IMR-90 (cell line): ENCODE data around the gene MRPL34. TPM values are rescaled to one million over a fixed set of nuclear protein-coding genes. Genes with fewer than 3 reads are reported as not detected.

Experiments used
- ATAC-seq: fragments of 200-7000 bp; cut with Tn5 transposase; 2 replicates; pipeline ENCODE4 v1.9.1; 2020; ENCODE audit warnings: low read depth, mild to moderate bottlenecking, moderate library complexity
- BruUV-seq: library from RNA; stranded (reverse); fragments of 400-500 nt; replicated peaks from 2 replicates; lab custom pipeline; 2021; lab: Mats Ljungman, UMichigan
- CTCF ChIA-PET: fragments of 300-600 bp; formaldehyde crosslinking; extraction: SDS; loops from one replicate; lab custom pipeline; 2021; ENCODE audit warnings: antibody characterized with exemption; lab: Yijun Ruan, JAX
- POLR2A ChIA-PET: fragments of 300-600 bp; sonication (Branson Sonifier 250); formaldehyde crosslinking; loops from one replicate; lab custom pipeline; 2022; ENCODE audit warnings: antibody characterized with exemption; ENCODE audit not compliant: unreplicated experiment; lab: Charles Lee
- DNase-seq: peaks from one replicate; pipeline ENCODE4 v3.0.0; 2013
- H2AFZ ChIP-seq: replicated peaks from 2 replicates; pipeline ENCODE3; 2013; ENCODE audit warnings: low read length, mild to moderate bottlenecking; ENCODE audit not compliant: poor library complexity
- H2AK5ac ChIP-seq: 2 replicates; pipeline ENCODE4 v1.6.1; 2013; ENCODE audit warnings: low read depth, low read length, inconsistent platforms
- H2AK9ac ChIP-seq: replicated peaks from 2 replicates; pipeline ENCODE3; 2013; ENCODE audit warnings: mild to moderate bottlenecking, low read depth, low read length, moderate library complexity; ENCODE audit not compliant: poor library complexity
- H2BK120ac ChIP-seq: 2 replicates; pipeline ENCODE4 v1.6.1; 2013; ENCODE audit warnings: low read depth, low read length, inconsistent platforms
- H2BK15ac ChIP-seq: 3 replicates; pipeline ENCODE4 v1.6.1; 2013; ENCODE audit warnings: low read depth, low read length, inconsistent platforms
- H2BK20ac ChIP-seq: 2 replicates; pipeline ENCODE4 v1.6.1; 2013; ENCODE audit warnings: low read depth, mild to moderate bottlenecking, inconsistent platforms, low read length, moderate library complexity
- H2BK5ac ChIP-seq: 2 replicates; pipeline ENCODE4 v1.6.1; 2013; ENCODE audit warnings: mild to moderate bottlenecking, low read depth, low read length, inconsistent platforms; ENCODE audit not compliant: poor library complexity, severe bottlenecking
- H3K14ac ChIP-seq: replicated peaks from 2 replicates; pipeline ENCODE4 v1.6.1; 2013; ENCODE audit warnings: low read depth, low read length, inconsistent platforms
- H3K18ac ChIP-seq: 2 replicates; pipeline ENCODE4 v1.6.1; 2013; ENCODE audit warnings: low read depth, low read length, control low read depth
- H3K23ac ChIP-seq: 2 replicates; pipeline ENCODE4 v1.6.1; 2013; ENCODE audit warnings: low read depth, low read length, inconsistent platforms
- H3K27ac ChIP-seq: 2 replicates; pipeline ENCODE4 v1.5.1; 2013; ENCODE audit warnings: mild to moderate bottlenecking, control low read depth, low read length; ENCODE audit not compliant: insufficient read depth
- H3K27me3 ChIP-seq: 2 replicates; pipeline ENCODE4 v1.6.1; 2013; ENCODE audit warnings: low read length; ENCODE audit not compliant: control insufficient read depth, insufficient read depth
- H3K36me3 ChIP-seq: 2 replicates; pipeline ENCODE4 v1.6.1; 2013; ENCODE audit warnings: low read length, mixed read lengths; ENCODE audit not compliant: control insufficient read depth, insufficient read depth
- H3K4ac ChIP-seq: 2 replicates; pipeline ENCODE4 v1.6.1; 2013; ENCODE audit warnings: low read depth, low read length, inconsistent platforms
- H3K4me1 ChIP-seq: 2 replicates; pipeline ENCODE4 v1.6.1; 2013; ENCODE audit warnings: low read length, mixed read lengths; ENCODE audit not compliant: control insufficient read depth, insufficient read depth
- H3K4me2 ChIP-seq: 2 replicates; pipeline ENCODE4 v1.6.1; 2013; ENCODE audit warnings: low read depth, mild to moderate bottlenecking, control low read depth, low read length, moderate library complexity
- H3K4me3 ChIP-seq: 2 replicates; pipeline ENCODE4 v1.5.1; 2013; ENCODE audit warnings: low read depth, mild to moderate bottlenecking, control low read depth, low read length, moderate library complexity; ENCODE audit not compliant: insufficient read depth
- H3K56ac ChIP-seq: 2 replicates; pipeline ENCODE4 v1.6.1; 2013; ENCODE audit warnings: low read length, inconsistent platforms; ENCODE audit not compliant: insufficient read depth; ENCODE audit errors: extremely low read depth
- H3K79me1 ChIP-seq, 2 experiments: 2 replicates each; pipeline ENCODE4 v1.6.1; 2013; ENCODE audit warnings: low read length in 2 of 2, inconsistent platforms in 1 of 2, low read depth in 1 of 2
- H3K9ac ChIP-seq: 2 replicates; pipeline ENCODE4 v1.6.1; 2013; ENCODE audit warnings: low read depth, low read length, control low read depth
- H3K9me1 ChIP-seq: 2 replicates; pipeline ENCODE4 v1.6.1; 2013; ENCODE audit warnings: low read length, inconsistent platforms; ENCODE audit not compliant: insufficient read depth
- H3K9me3 ChIP-seq: 2 replicates; pipeline ENCODE4 v1.6.1; 2013; ENCODE audit warnings: low read length; ENCODE audit not compliant: control insufficient read depth, insufficient read depth
- H4K20me1 ChIP-seq: 2 replicates; pipeline ENCODE4 v1.6.1; 2013; ENCODE audit warnings: low read length, inconsistent platforms; ENCODE audit not compliant: insufficient read depth
- H4K5ac ChIP-seq: 2 replicates; pipeline ENCODE4 v1.6.1; 2013; ENCODE audit warnings: mild to moderate bottlenecking, low read depth, low read length, control low read depth
- H4K8ac ChIP-seq, 2 experiments: 2 replicates each; pipeline ENCODE4 v1.6.1; 2013; ENCODE audit warnings: low read depth in 2 of 2, low read length in 2 of 2, control low read depth in 1 of 2, inconsistent platforms in 1 of 2
- H4K91ac ChIP-seq: 2 replicates; pipeline ENCODE4 v1.6.1; 2013; ENCODE audit warnings: low read depth, low read length, inconsistent platforms; ENCODE audit not compliant: insufficient read depth
- BHLHE40 ChIP-seq: fragments of 150-350 bp; IDR thresholded peaks from 2 replicates; pipeline ENCODE4 v1.6.1; 2016; ENCODE audit warnings: mild to moderate bottlenecking, low read depth, low read length
- CEBPB ChIP-seq: IDR thresholded peaks from 2 replicates; pipeline ENCODE4 v1.6.1; 2012; ENCODE audit warnings: low read depth, low read length, improper control_type of control experiment
- CHD1 ChIP-seq: IDR thresholded peaks from 2 replicates; pipeline ENCODE4 v1.6.1; 2012; ENCODE audit warnings: low read depth, low read length, improper control_type of control experiment
- ELK1 ChIP-seq: fragments of 150-350 bp; IDR thresholded peaks from 2 replicates; pipeline ENCODE4 v1.6.1; 2016; ENCODE audit warnings: low read depth, mild to moderate bottlenecking, low read length, moderate library complexity, borderline replicate concordance
- MAFK ChIP-seq: IDR thresholded peaks from 2 replicates; pipeline ENCODE4 v1.6.1; 2012; ENCODE audit warnings: low read depth, low read length, improper control_type of control experiment
- MAZ ChIP-seq: IDR thresholded peaks from 2 replicates; pipeline ENCODE4 v1.6.1; 2012; ENCODE audit warnings: low read depth, mild to moderate bottlenecking, low read length, improper control_type of control experiment, moderate library complexity, borderline replicate concordance
- MXI1 ChIP-seq: IDR thresholded peaks from 2 replicates; pipeline ENCODE4 v1.6.1; 2012; ENCODE audit warnings: low read depth, mild to moderate bottlenecking, low read length, moderate library complexity, borderline replicate concordance
- NFE2L2 ChIP-seq: fragments of 150-350 bp; IDR thresholded peaks from 2 replicates; pipeline ENCODE4 v1.6.1; 2016; ENCODE audit warnings: low read depth, mild to moderate bottlenecking, low read length
- POLR2A ChIP-seq: IDR thresholded peaks from 2 replicates; pipeline ENCODE4 v1.6.1; 2012; ENCODE audit warnings: mild to moderate bottlenecking, low read depth, low read length
- RAD21 ChIP-seq: IDR thresholded peaks from 2 replicates; pipeline ENCODE4 v1.6.1; 2012; ENCODE audit warnings: low read length, improper control_type of control experiment
- RFX5 ChIP-seq: IDR thresholded peaks from 2 replicates; pipeline ENCODE4 v1.8.0; 2012; ENCODE audit warnings: low read depth, mild to moderate bottlenecking, low read length, moderate library complexity
- SMC3 ChIP-seq: fragments of 150-350 bp; IDR thresholded peaks from 2 replicates; pipeline ENCODE4 v1.6.1; 2016; ENCODE audit warnings: low read depth, mild to moderate bottlenecking, antibody characterized with exemption, low read length, moderate library complexity
- WGBS, 2 experiments: methylation state at CpG; one replicate each; pipeline versions ENCODE4 v1.1.5 to v1.1.7; 2013; ENCODE audit warnings: missing lambda C conversion rate in 2 of 2; ENCODE audit not compliant: insufficient read length in 1 of 2; ENCODE audit errors: extremely low coverage in 2 of 2; 5-methylcytosine and 5-hydroxymethylcytosine counted together
- dilution Hi-C: fragments of 300-500 bp; cut with HindIII; formaldehyde crosslinking; loops from one replicate; pipeline ENCODE4 v1.14.3; 2018; ENCODE audit warnings: low sequenced_read_pairs; ENCODE audit not compliant: unreplicated experiment
- in situ Hi-C: fragments of 300-500 bp; cut with MboI; formaldehyde crosslinking; loops from 3 replicates; pipeline ENCODE4 v1.14.3; 2019; ENCODE audit warnings: low sequenced_read_pairs, inconsistent platforms, mixed read lengths
- intact Hi-C: fragments of 100-400 bp; cut with micrococcal nuclease; formaldehyde crosslinking; loops from 2 replicates; pipeline ENCODE4 v1.10.0; 2022
- polyA plus RNA-seq, 3 experiments: library from polyadenylated mRNA; depleted of rRNA; stranded (reverse); fragments of >200 nt; gene quantifications; 2 replicates each; pipeline ENCODE4 v1.2.3, GENCODE V29; 2012; ENCODE audit warnings: low replicate concordance in 1 of 3
- total RNA-seq: library from RNA; depleted of rRNA; stranded (reverse); fragments of >200 nt; gene quantifications from 2 replicates; pipeline ENCODE4 v1.2.3, GENCODE V29; 2012
- TF ChIP-seq, protein P1 (sequence below): fragments of 150-350 bp; IDR thresholded peaks from 2 replicates; pipeline ENCODE4 v1.6.1; 2017; ENCODE audit warnings: mild to moderate bottlenecking, antibody characterized with exemption, low read length, low read depth
- TF ChIP-seq, protein P2 (sequence below): conservative IDR thresholded peaks from 2 replicates; pipeline ENCODE4 v1.5.1; 2012; ENCODE audit warnings: mild to moderate bottlenecking, low read depth, low read length, improper control_type of control experiment

The MRPL34 gene
- total and polyA plus RNA-seq, 2 of the 4 experiments (the other 2 are of a cell fraction) = 7.3 to 37.0 TPM

GRCh38 chr19:17332677-17333581 lies 27.3 kb downstream of the MRPL34 start:
- Histone ChIP-seq H3K4me3 (no peak overlapping the region), H2BK15ac (no peak overlapping the region), H3K14ac (no peak overlapping the region), H3K36me3 (peaks cover 3% of the 10 kb centered on the region; the same call in 1 of the 2 replicates), H3K23ac (no peak overlapping the region), H2AK9ac (peak overlapping the region; percentile 51), H2AFZ (no peak overlapping the region), H3K9me1 (peaks cover 5% of the 10 kb centered on the region), H2BK5ac (no peak overlapping the region), H3K79me1 (peaks cover 5 to 34% of the 10 kb centered on the region in 2 experiments; a peak in 3 of 4 replicates), H3K27me3 (no peaks in the 10 kb centered on the region), H3K9me3 (no peaks in the 10 kb centered on the region), H3K9ac (no peak overlapping the region), H2BK20ac (no peak overlapping the region), H3K18ac (no peak overlapping the region), H4K5ac (no peak overlapping the region), H4K8ac (no peak overlapping the region; a peak in 1 of 4 replicates), H4K20me1 (no peaks in the 10 kb centered on the region), H3K4ac (no peak overlapping the region; the same call in 1 of the 2 replicates), H4K91ac (no peak overlapping the region), H3K4me2 (no peak overlapping the region), H2AK5ac (peak overlapping the region; percentile 43; the same call in 1 of the 2 replicates), H3K4me1 (0 out of 2 replicates have a peak, but pooled peaks cover 4% of the 10 kb centered on the region), H2BK120ac (no peak overlapping the region), H3K27ac (no peak overlapping the region), H3K56ac (no peak overlapping the region)
- ChIA-PET CTCF (no interaction called here), POLR2A (no interaction called here)
- in situ Hi-C loops (no loop called here), dilution Hi-C loops (no loop called here), intact Hi-C loops (no loop called here)
- ATAC-seq (no peak), DNase-seq (peak; percentile 39)
- no TSS peak for BruUV-seq
- WGBS, 2 experiments = 97% methylated on average over 22 of the region's 45 CpGs; no CpG with 5 or more reads in 1 of the 2 experiments
- no peak for TF ChIP-seq ELK1
- TF ChIP-seq RFX5 = no peak
- no peak for TF ChIP-seq MAFK
- no peak for TF ChIP-seq POLR2A
- TF ChIP-seq RAD21 = no peak
- TF ChIP-seq, protein P1, sequence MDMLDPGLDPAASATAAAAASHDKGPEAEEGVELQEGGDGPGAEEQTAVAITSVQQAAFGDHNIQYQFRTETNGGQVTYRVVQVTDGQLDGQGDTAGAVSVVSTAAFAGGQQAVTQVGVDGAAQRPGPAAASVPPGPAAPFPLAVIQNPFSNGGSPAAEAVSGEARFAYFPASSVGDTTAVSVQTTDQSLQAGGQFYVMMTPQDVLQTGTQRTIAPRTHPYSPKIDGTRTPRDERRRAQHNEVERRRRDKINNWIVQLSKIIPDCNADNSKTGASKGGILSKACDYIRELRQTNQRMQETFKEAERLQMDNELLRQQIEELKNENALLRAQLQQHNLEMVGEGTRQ = no peak
- TF ChIP-seq BHLHE40 = no peak
- no peak for TF ChIP-seq MAZ
- no peak for TF ChIP-seq NFE2L2
- no peak for TF ChIP-seq SMC3
- TF ChIP-seq, protein P2, sequence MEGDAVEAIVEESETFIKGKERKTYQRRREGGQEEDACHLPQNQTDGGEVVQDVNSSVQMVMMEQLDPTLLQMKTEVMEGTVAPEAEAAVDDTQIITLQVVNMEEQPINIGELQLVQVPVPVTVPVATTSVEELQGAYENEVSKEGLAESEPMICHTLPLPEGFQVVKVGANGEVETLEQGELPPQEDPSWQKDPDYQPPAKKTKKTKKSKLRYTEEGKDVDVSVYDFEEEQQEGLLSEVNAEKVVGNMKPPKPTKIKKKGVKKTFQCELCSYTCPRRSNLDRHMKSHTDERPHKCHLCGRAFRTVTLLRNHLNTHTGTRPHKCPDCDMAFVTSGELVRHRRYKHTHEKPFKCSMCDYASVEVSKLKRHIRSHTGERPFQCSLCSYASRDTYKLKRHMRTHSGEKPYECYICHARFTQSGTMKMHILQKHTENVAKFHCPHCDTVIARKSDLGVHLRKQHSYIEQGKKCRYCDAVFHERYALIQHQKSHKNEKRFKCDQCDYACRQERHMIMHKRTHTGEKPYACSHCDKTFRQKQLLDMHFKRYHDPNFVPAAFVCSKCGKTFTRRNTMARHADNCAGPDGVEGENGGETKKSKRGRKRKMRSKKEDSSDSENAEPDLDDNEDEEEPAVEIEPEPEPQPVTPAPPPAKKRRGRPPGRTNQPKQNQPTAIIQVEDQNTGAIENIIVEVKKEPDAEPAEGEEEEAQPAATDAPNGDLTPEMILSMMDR = no peak
- no peak for TF ChIP-seq MXI1
- TF ChIP-seq CEBPB = no peak
- TF ChIP-seq CHD1 = no peak
